Hepatocyte (in vitro differentiated cells): Measurements from ENCODE around the gene IMMP2L. TPM values are rescaled to one million over a fixed set of nuclear protein-coding genes. Genes with fewer than 3 reads are reported as not detected.

ENCODE experiments used
- DNase-seq: peaks from one replicate; pipeline ENCODE4 v3.0.0-alpha.2; 2016; ENCODE audit warnings: low spot score
- H2AFZ ChIP-seq: fragments of 200-600 bp; sonication (generic); 2 replicates; pipeline ENCODE4 v1.6.0; 2016; ENCODE audit warnings: antibody characterized with exemption, mild to moderate bottlenecking
- H3K27ac ChIP-seq: fragments of 200-600 bp; sonication (generic); 2 replicates; pipeline ENCODE4 v1.5.1; 2016; ENCODE audit warnings: mild to moderate bottlenecking
- H3K27me3 ChIP-seq: fragments of 200-600 bp; sonication (generic); 2 replicates; pipeline ENCODE4 v1.6.1; 2016
- H3K36me3 ChIP-seq: fragments of 200-600 bp; sonication (generic); replicated peaks from 2 replicates; pipeline ENCODE4 v1.5.1; 2016; ENCODE audit warnings: low read depth; ENCODE audit not compliant: insufficient read depth
- H3K4me1 ChIP-seq: fragments of 200-600 bp; sonication (generic); 2 replicates; pipeline ENCODE4 v1.5.1; 2016; ENCODE audit warnings: mild to moderate bottlenecking, moderate library complexity; ENCODE audit not compliant: insufficient read depth
- H3K4me2 ChIP-seq: fragments of 200-600 bp; sonication (generic); 2 replicates; pipeline ENCODE4 v1.6.0; 2016
- H3K4me3 ChIP-seq: fragments of 200-600 bp; sonication (generic); 2 replicates; pipeline ENCODE4 v1.5.1; 2016; ENCODE audit warnings: mild to moderate bottlenecking
- H3K79me2 ChIP-seq: fragments of 200-600 bp; sonication (generic); 2 replicates; pipeline ENCODE4 v1.6.0; 2017; ENCODE audit warnings: mild to moderate bottlenecking
- H3K9me2 ChIP-seq: fragments of 200-600 bp; sonication (generic); replicated peaks from 2 replicates; pipeline ENCODE4 v1.6.0; 2017; ENCODE audit warnings: mild to moderate bottlenecking; ENCODE audit not compliant: insufficient read depth
- H3K9me3 ChIP-seq: fragments of 200-600 bp; sonication (generic); 2 replicates; pipeline ENCODE4 v1.5.1; 2016; ENCODE audit warnings: low read depth, mild to moderate bottlenecking
- H4K20me1 ChIP-seq: fragments of 200-600 bp; sonication (generic); 2 replicates; pipeline ENCODE4 v1.6.0; 2016; ENCODE audit warnings: mild to moderate bottlenecking; ENCODE audit not compliant: insufficient read depth, poor library complexity, severe bottlenecking
- CTCF ChIP-seq: fragments of 200-600 bp; sonication (generic); IDR thresholded peaks from 2 replicates; pipeline ENCODE4 v1.5.1; 2016; ENCODE audit warnings: antibody characterized with exemption, mild to moderate bottlenecking; ENCODE audit not compliant: poor library complexity
- EZH2 ChIP-seq: fragments of 200-600 bp; sonication (generic); IDR thresholded peaks from 2 replicates; pipeline ENCODE4 v1.6.1; 2016; ENCODE audit warnings: antibody characterized with exemption, mild to moderate bottlenecking, borderline replicate concordance
- EZH2phosphoT487 ChIP-seq: fragments of 200-600 bp; sonication (generic); IDR thresholded peaks from one replicate; pipeline ENCODE4 v1.6.1; 2018; ENCODE audit warnings: antibody characterized with exemption, mild to moderate bottlenecking, low read depth, moderate library complexity; ENCODE audit not compliant: unreplicated experiment, severe bottlenecking
- WGBS: methylation state at CpG from one replicate; pipeline ENCODE4 v1.1.6; 2016; ENCODE audit warnings: low lambda C conversion rate; ENCODE audit errors: missing lambda C conversion rate; 5-methylcytosine and 5-hydroxymethylcytosine counted together
- polyA plus RNA-seq: library from polyadenylated mRNA; unstranded; fragments of >200 nt; fragmentation: Nextera tagmentation; extraction: Ambion mirVana; gene quantifications from 2 replicates; pipeline ENCODE4 v1.2.1, GENCODE V29; 2016
- total RNA-seq: library from RNA; depleted of rRNA; stranded (reverse); fragments of >200 nt; gene quantifications from 2 replicates; pipeline ENCODE4 v1.2.3, GENCODE V29; 2014

IMMP2L gene
- total and polyA plus RNA-seq, 2 experiments from 2014 or later, result 13.3 to 17.6 TPM

- Histone ChIP-seq H4K20me1 (no peaks in the 10 kb centered on the region), H3K9me2 (no peaks in the 10 kb centered on the region), H2AFZ (no peak overlapping the region), H3K4me3 (no peak overlapping the region), H3K79me2 (no peaks in the 10 kb centered on the region), H3K9me3 (no peaks in the 10 kb centered on the region), H3K4me1 (peaks cover 7% of the 10 kb centered on the region), H3K27ac (no peak overlapping the region), H3K4me2 (no peak overlapping the region), H3K27me3 (no peaks in the 10 kb centered on the region), H3K36me3 (no peaks in the 10 kb centered on the region)
- no peak for TF ChIP-seq EZH2
- TF ChIP-seq EZH2phosphoT487, result no peak
- TF ChIP-seq CTCF, result no peak
- DNase-seq, result no peak
- WGBS, result 95% methylated on average over 1 of the region's 1 CpG
These were observed 293.4 kb downstream of the IMMP2L start for GRCh38 chr7:111268941-111269340.

DNA sequence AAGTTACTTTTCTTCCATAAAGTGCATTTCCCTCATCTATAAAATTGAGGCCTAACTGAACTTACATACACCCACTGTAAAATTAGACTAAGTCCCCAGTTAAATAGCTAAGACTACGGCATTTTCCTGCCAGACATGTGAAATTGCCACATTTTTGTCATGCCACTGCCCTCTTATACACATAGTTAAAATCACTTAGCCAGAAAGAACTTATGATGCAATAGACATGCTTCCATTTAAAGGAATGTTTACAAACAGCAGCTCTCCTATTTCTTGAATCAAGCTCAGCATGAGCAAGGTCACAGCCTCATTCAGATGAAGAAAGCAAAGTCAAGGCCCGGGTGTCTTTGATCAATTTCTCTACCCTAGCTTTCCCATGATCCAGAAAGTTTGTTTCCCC, 295.7 kb downstream of the IMMP2L start:
- no peaks in the 10 kb centered on the region for H4K20me1 ChIP-seq
- TF ChIP-seq EZH2, result no peak
- no peak for TF ChIP-seq CTCF
- no peak for TF ChIP-seq EZH2phosphoT487
- H3K27ac ChIP-seq, result no peak overlapping the region
- peak; percentile 11 for DNase-seq
- H3K9me2 ChIP-seq, result no peaks in the 10 kb centered on the region
- no peaks in the 10 kb centered on the region for H3K79me2 ChIP-seq
- H3K4me2 ChIP-seq, result no peak overlapping the region
- no peaks in the 10 kb centered on the region for H3K36me3 ChIP-seq
- peaks cover 8% of the 10 kb centered on the region for H3K4me1 ChIP-seq
- 49% methylated on average over 2 of the region's 2 CpGs for WGBS
- no peaks in the 10 kb centered on the region for H3K9me3 ChIP-seq
- H2AFZ ChIP-seq, result no peak overlapping the region
- H3K4me3 ChIP-seq, result no peak overlapping the region
- no peaks in the 10 kb centered on the region for H3K27me3 ChIP-seq

DNA sequence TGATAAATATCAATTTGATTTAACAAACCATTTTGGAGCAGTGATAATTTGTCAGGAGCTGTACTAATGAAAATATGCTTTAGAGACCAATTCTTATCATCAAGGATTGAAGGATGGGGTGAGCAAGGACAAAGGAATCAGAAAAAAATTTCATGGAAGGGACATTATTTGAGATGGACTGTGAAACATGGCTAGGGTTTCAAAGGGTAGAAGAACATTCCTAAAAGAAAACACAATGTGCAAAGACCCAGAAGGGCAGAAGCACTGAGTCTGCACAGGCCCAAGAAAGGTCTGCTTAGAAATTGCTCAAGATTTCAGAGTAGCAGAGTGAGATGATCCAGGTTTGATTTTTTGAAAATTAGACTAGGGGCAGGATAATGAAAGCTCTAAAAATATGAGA, 296.9 kb downstream of the IMMP2L start:
- DNase-seq, result no peak
- Histone ChIP-seq H3K9me3 (no peaks in the 10 kb centered on the region), H3K4me2 (no peak overlapping the region), H3K36me3 (no peaks in the 10 kb centered on the region), H2AFZ (no peak overlapping the region), H4K20me1 (no peaks in the 10 kb centered on the region), H3K4me3 (no peak overlapping the region), H3K79me2 (no peaks in the 10 kb centered on the region), H3K27me3 (no peaks in the 10 kb centered on the region), H3K9me2 (no peaks in the 10 kb centered on the region), H3K27ac (no peak overlapping the region), H3K4me1 (peaks cover 11% of the 10 kb centered on the region)
- no peak for TF ChIP-seq EZH2
- TF ChIP-seq EZH2phosphoT487, result no peak
- TF ChIP-seq CTCF, result no peak

- Histone ChIP-seq H3K27ac (no peak overlapping the region), H3K4me2 (no peak overlapping the region), H3K9me3 (no peaks in the 10 kb centered on the region), H2AFZ (no peak overlapping the region), H3K4me1 (peaks cover 11% of the 10 kb centered on the region), H3K36me3 (no peaks in the 10 kb centered on the region), H3K4me3 (no peak overlapping the region), H4K20me1 (no peaks in the 10 kb centered on the region), H3K79me2 (no peaks in the 10 kb centered on the region), H3K27me3 (no peaks in the 10 kb centered on the region), H3K9me2 (no peaks in the 10 kb centered on the region)
- DNase-seq, result no peak
- 68% methylated on average over 1 of the region's 1 CpG for WGBS
- TF ChIP-seq EZH2phosphoT487 (no peak), CTCF (no peak), EZH2 (no peak)
These were observed 297.3 kb downstream of the IMMP2L start for GRCh38 chr7:111264981-111265380.
